Measurements from ENCODE around the gene C2orf81. TPM values are rescaled to one million over a fixed set of nuclear protein-coding genes. Genes with fewer than 3 reads are reported as not detected.
"Not testable (repeated sequence)": the region's sequence is repeated elsewhere in the genome, so short reads cannot be mapped to it uniquely, and the experiment has no call there.

The C2orf81 gene
- total RNA-seq, 1 donor from 2014 or later = 10.3 TPM

DNA sequence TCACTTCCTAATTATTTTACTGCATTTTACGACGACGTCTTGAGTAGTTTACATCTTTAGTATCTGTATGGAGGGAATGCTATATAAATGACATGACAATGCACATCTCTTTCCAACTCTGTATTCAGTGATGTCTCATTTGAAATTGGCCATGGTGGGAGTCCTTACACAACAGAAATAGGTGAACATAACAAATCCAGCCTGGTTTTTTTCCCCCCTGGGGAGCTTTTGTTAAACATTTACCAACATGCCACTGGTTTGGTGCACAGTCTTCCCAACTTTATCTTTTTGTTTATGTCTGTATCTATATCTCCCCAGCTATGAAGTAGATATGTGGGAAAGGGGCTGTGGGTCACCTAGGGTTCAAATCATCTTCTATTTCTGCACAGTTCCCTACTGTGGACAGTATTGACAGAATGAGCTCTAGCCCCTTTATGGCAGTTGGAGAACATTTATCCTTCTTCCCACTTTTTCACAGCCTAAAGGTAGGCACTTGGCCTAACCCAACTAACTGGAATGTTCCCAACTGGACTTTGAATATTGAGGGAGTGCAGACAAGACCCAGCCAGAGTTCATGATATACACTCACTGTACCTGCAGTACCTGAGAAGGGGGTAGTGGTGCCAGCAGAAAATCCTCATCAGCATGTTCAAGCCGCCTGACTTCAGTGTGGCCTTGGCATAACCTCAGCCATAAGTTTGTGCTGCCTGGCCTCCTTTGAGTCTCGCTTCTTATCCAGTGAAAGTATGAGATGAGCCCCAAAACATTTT is 26.0 kb upstream of the C2orf81 start:
- peaks cover 0 to 2% of the 10 kb centered on the region in 2 donors for H3K4me1 ChIP-seq
- H3K9me3 ChIP-seq = no peaks in the 10 kb centered on the region
- TF ChIP-seq, protein P1, sequence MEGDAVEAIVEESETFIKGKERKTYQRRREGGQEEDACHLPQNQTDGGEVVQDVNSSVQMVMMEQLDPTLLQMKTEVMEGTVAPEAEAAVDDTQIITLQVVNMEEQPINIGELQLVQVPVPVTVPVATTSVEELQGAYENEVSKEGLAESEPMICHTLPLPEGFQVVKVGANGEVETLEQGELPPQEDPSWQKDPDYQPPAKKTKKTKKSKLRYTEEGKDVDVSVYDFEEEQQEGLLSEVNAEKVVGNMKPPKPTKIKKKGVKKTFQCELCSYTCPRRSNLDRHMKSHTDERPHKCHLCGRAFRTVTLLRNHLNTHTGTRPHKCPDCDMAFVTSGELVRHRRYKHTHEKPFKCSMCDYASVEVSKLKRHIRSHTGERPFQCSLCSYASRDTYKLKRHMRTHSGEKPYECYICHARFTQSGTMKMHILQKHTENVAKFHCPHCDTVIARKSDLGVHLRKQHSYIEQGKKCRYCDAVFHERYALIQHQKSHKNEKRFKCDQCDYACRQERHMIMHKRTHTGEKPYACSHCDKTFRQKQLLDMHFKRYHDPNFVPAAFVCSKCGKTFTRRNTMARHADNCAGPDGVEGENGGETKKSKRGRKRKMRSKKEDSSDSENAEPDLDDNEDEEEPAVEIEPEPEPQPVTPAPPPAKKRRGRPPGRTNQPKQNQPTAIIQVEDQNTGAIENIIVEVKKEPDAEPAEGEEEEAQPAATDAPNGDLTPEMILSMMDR (IDR thresholded peaks at IDR 0.05) = no peak
- DNase-seq (ENCODE audit: low spot score in 2 of 2) = no peak
- no peaks in the 10 kb centered on the region for H3K27me3 ChIP-seq
- intact Hi-C loops (cut with DNase I) = no loop called here
- no peak overlapping the region for H3K27ac ChIP-seq
- H3K36me3 ChIP-seq = no peaks in the 10 kb centered on the region
- no peak overlapping the region for H3K4me3 ChIP-seq

DNA sequence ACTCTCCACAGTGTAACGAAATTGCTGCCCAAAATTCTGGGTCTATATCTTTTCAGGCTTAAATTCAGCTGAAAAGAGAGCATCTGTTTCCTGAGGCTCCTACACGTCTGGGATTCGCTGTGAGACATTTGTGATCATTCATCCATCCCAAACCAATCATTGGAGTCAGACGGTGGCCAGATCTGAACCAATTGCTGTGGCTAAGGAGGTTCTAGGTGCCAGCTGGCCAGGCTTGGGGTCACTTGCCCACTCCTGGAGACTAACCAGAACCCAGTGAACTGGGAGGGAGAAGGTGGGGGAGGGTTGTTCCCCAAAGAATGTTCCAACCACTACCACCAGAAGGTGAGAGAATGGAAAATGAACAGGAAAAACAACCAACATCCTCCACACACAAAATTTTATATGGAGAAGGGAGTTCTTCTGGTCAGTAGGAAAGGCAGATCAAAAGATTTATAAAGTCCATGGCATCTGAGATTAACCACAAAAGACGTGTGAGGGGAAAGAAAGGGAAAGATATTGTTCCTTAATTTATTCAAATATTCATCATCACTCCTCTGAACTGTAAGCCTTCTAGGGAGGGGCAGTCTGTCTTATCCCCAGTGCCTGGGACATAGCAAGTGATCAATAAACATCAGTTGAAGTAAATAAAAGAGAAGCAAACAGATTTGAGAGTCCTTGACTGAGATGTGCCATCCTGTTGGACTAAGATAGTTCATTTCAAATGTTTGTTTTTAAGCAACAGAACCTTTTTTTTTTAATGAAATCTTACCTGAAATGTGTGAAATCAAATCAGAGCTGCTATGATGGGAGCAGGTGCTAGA is 23.3 kb upstream of the C2orf81 start:
- no peak for DNase-seq (ENCODE audit: low spot score in 2 of 2)
- Histone ChIP-seq H3K4me1 (peaks cover 9 to 22% of the 10 kb centered on the region in 2 donors), H3K27ac (no peak overlapping the region), H3K4me3 (no peak overlapping the region), H3K36me3 (no peaks in the 10 kb centered on the region), H3K27me3 (no peaks in the 10 kb centered on the region), H3K9me3 (no peaks in the 10 kb centered on the region)
- intact Hi-C loops (cut with DNase I) = no loop called here
- TF ChIP-seq, protein P1 (IDR thresholded peaks at IDR 0.05) = no peak

DNA sequence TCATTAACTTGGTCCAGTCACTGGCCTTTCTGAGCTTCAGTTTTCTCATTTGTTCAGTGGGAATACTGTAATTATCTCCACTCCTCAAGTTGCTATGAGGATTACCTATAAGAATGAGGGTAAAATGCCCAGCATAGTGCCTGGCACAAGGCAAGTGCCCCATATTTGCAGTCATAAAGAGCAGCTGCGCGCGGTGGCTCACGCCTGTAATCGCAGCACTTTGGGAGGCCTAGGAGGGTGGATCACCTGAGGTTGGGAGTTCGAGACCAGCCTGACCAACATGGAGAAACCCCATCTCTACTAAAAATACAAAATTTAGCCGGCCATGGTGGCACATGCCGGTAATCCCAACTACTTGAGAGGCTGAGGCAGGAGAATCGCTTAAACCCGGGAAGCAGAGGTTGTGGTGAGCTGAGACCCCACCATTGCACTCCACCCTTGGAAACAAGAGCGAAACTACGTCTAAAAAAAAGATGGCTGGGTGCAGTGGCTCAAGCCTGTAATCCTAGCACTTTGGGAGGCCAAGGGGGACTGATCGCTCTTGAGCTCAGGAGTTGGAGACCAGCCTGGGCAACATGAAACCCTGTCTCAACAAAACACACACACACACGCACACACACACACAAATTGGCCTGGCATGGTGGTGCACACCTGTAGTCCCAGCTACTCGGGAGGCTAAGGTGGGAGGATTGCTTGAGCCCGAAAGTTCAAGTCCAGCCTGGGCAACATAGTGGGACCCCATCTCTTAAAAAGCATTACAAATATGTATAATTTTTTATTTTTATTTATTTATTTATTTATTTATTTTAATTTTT is 21.3 kb upstream of the C2orf81 start:
- Histone ChIP-seq H3K4me3 (peak overlapping the region; percentile 68), H3K4me1 (peaks cover 12 to 30% of the 10 kb centered on the region in 2 donors)
- H3K9me3 ChIP-seq; intact Hi-C loops (cut with DNase I); H3K27ac ChIP-seq; H3K36me3 ChIP-seq; H3K27me3 ChIP-seq; DNase-seq (ENCODE audit: low spot score in 2 of 2): not testable (repeated sequence)

DNA sequence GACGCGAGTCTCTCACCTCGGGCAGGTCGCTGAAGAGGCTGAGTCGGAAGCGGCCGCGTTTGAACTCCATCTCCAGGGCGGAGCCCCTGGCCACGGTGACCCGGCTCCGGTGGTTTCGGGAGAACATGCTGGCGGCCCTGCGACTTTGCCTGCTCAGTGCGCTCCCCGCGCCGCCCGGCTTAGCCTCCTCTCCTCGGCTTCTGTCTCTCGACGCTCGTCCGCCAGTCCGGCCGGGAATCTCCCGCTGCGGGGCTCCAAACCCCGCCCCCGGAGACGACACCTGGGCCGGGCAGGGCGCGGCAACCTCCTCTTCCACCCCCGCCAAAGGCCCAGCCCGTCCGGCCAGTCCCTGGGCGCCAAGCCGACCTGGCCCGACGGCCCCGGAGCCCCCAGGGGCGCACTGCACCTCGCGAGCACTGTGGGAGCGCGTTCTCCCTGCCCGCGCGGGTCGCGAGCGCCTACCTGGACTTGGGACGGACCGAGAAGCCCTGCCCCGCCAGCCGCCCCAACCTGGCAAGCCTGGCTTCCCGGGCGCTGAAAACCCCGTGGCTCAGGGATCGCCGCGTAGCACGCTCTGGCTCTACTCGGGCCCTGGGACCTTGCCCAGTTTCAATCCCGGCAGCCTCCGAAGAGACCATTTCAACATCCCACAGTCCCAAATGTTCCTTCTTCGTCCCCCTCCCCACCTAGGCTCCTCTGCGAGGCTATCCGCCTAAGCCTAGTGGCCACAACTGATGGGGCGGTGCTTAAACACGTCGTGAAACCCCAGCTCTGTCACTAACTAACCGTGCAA is 20.5 kb upstream of the C2orf81 start, which contains the start of gene RTKN:
Gene RTKN, minus strand, starts transcription at position 248 of the 793 bp plus-strand sequence. Its CDS starts 121 bp downstream, at position 127.
- Histone ChIP-seq H3K9me3 (no peaks in the 10 kb centered on the region), H3K27ac (peak within 1 kb of the TSS; percentile 77 to 86), H3K27me3 (no peaks in the 10 kb centered on the region), H3K36me3 (no peaks in the 10 kb centered on the region), H3K4me3 (peak within 1 kb of the TSS; percentile 68), H3K4me1 (peaks cover 12 to 30% of the 10 kb centered on the region in 2 donors)
- DNase-seq (ENCODE audit: low spot score in 2 of 2) = no peak
- TF ChIP-seq, protein P1 (IDR thresholded peaks at IDR 0.05) = no peak
- intact Hi-C loops (cut with DNase I) = no loop called here

DNA sequence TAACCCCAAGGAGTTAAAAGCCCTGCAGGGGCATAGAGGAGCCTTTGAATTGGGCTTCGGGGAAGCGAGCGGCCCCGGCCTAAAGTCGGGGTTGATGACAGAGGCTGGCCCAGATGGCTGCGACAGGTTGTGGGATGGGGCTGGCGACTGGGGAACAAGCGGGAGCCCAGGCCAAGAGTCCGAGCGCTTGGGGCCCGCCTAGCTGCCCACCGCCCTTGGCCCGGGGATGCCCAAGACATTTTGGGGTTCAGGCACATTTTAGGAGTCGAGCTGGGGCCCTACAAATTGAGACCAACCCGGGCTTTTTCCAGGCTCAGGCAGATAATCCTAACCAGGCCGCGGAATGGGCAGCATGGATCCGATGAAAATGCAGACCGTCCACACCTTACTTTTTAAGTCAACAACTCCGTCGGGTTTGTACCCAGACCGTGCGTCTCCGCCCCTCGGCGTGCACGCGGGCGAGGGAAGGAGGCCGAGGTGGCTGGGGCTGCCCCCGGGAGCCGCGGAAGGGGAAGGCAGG is 19.8 kb upstream of the C2orf81 start:
- no peaks in the 10 kb centered on the region for H3K27me3 ChIP-seq
- peaks cover 12 to 30% of the 10 kb centered on the region in 2 donors for H3K4me1 ChIP-seq
- no peaks in the 10 kb centered on the region for H3K36me3 ChIP-seq
- intact Hi-C loops (cut with DNase I) = no loop called here
- DNase-seq (ENCODE audit: low spot score in 2 of 2) = no peak
- TF ChIP-seq, protein P1 (IDR thresholded peaks at IDR 0.05) = no peak
- no peaks in the 10 kb centered on the region for H3K9me3 ChIP-seq
- H3K27ac ChIP-seq = peak overlapping the region; percentile 77 to 86
- H3K4me3 ChIP-seq = peak overlapping the region; percentile 68

Data from ascending aorta (tissue), 2 donors.